Trophoblast cell (in vitro differentiated cells and primary cell): ENCODE results near the gene SLC66A1.

Source experiments
- DNase-seq, 2 donors: peaks; one replicate each; pipeline ENCODE4 v3.0.0-alpha.2; 2016
- H2AFZ ChIP-seq: 2 replicates; pipeline ENCODE4 v1.6.1; 2013; ENCODE audit warnings: low read length, moderate library complexity, mild to moderate bottlenecking; ENCODE audit not compliant: insufficient read depth, poor library complexity
- H2AK5ac ChIP-seq: 2 replicates; pipeline ENCODE4 v1.6.1; 2013; ENCODE audit warnings: mild to moderate bottlenecking, low read length
- H2BK120ac ChIP-seq: 2 replicates; pipeline ENCODE4 v1.6.1; 2013; ENCODE audit warnings: low read length, mild to moderate bottlenecking, moderate library complexity; ENCODE audit not compliant: insufficient read depth, poor library complexity
- H2BK12ac ChIP-seq: 2 replicates; pipeline ENCODE4 v1.6.1; 2013; ENCODE audit warnings: mild to moderate bottlenecking, low read length, moderate library complexity
- H2BK5ac ChIP-seq: 2 replicates; pipeline ENCODE4 v1.6.1; 2013; ENCODE audit warnings: low read length, low read depth, moderate library complexity, mild to moderate bottlenecking; ENCODE audit not compliant: poor library complexity
- H3K14ac ChIP-seq: 2 replicates; pipeline ENCODE4 v1.6.1; 2013; ENCODE audit warnings: mild to moderate bottlenecking, low read length
- H3K18ac ChIP-seq: 2 replicates; pipeline ENCODE4 v1.6.1; 2013; ENCODE audit warnings: mild to moderate bottlenecking, low read length
- H3K23ac ChIP-seq: 2 replicates; pipeline ENCODE4 v1.6.1; 2013; ENCODE audit warnings: low read length
- H3K27ac ChIP-seq: 2 replicates; pipeline ENCODE4 v1.5.1; 2013; ENCODE audit warnings: low read depth, mild to moderate bottlenecking, inconsistent platforms, low read length, moderate library complexity
- H3K27me3 ChIP-seq: 2 replicates; pipeline ENCODE4 v1.6.1; 2013; ENCODE audit warnings: inconsistent platforms, mild to moderate bottlenecking, low read length, moderate library complexity; ENCODE audit not compliant: insufficient read depth
- H3K36me3 ChIP-seq, 2 experiments: 1 replicate in 1 of 2; 2 replicates in 1 of 2; pipeline ENCODE4 v1.6.1; 2013; ENCODE audit warnings: low read length in 2 of 2, mild to moderate bottlenecking in 2 of 2, moderate library complexity in 1 of 2; ENCODE audit not compliant: insufficient read depth in 2 of 2, control insufficient read depth in 1 of 2
- H3K4ac ChIP-seq: 2 replicates; pipeline ENCODE4 v1.6.1; 2013; ENCODE audit warnings: low read depth, mild to moderate bottlenecking, low read length, moderate library complexity
- H3K4me1 ChIP-seq, 2 experiments: 1 replicate in 1 of 2; 2 replicates in 1 of 2; pipeline ENCODE4 v1.6.1; 2013; ENCODE audit warnings: low read length in 2 of 2, mild to moderate bottlenecking in 2 of 2, moderate library complexity in 1 of 2; ENCODE audit not compliant: insufficient read depth in 2 of 2, control insufficient read depth in 1 of 2
- H3K4me2 ChIP-seq: 2 replicates; pipeline ENCODE4 v1.6.1; 2013; ENCODE audit warnings: inconsistent platforms, mild to moderate bottlenecking, low read length, moderate library complexity
- H3K4me3 ChIP-seq: 2 replicates; pipeline ENCODE4 v1.5.1; 2013; ENCODE audit warnings: mild to moderate bottlenecking, low read depth, low read length, inconsistent platforms
- H3K79me1 ChIP-seq: one replicate; pipeline ENCODE4 v1.6.1; 2013; ENCODE audit warnings: low read length
- H3K79me2 ChIP-seq: 2 replicates; pipeline ENCODE4 v1.6.1; 2013; ENCODE audit warnings: low read length, mild to moderate bottlenecking; ENCODE audit not compliant: control insufficient read depth, insufficient read depth, poor library complexity
- H3K9ac ChIP-seq: 2 replicates; pipeline ENCODE4 v1.6.1; 2013; ENCODE audit warnings: mild to moderate bottlenecking, low read length
- H3K9me3 ChIP-seq: 2 replicates; pipeline ENCODE4 v1.6.1; 2013; ENCODE audit warnings: low read depth, mild to moderate bottlenecking, control low read depth, inconsistent platforms, low read length; ENCODE audit not compliant: insufficient read depth
- H4K12ac ChIP-seq: 2 replicates; pipeline ENCODE4 v1.6.1; 2013; ENCODE audit warnings: low read depth, mild to moderate bottlenecking, low read length, moderate library complexity
- H4K8ac ChIP-seq: 2 replicates; pipeline ENCODE4 v1.6.1; 2013; ENCODE audit warnings: low read depth, mild to moderate bottlenecking, low read length, moderate library complexity
- H4K91ac ChIP-seq: one replicate; pipeline ENCODE4 v1.6.1; 2013; ENCODE audit warnings: low read depth, mild to moderate bottlenecking, low read length, moderate library complexity
- WGBS: extraction: QIAGEN DNeasy Blood & Tissue Kit; methylation state at CpG from one replicate; pipeline ENCODE4 v1.1.7; 2013; ENCODE audit warnings: missing lambda C conversion rate; ENCODE audit not compliant: insufficient read length, insufficient coverage; ENCODE audit errors: extremely low coverage; 5-methylcytosine and 5-hydroxymethylcytosine counted together

The SLC66A1 gene

DNA sequence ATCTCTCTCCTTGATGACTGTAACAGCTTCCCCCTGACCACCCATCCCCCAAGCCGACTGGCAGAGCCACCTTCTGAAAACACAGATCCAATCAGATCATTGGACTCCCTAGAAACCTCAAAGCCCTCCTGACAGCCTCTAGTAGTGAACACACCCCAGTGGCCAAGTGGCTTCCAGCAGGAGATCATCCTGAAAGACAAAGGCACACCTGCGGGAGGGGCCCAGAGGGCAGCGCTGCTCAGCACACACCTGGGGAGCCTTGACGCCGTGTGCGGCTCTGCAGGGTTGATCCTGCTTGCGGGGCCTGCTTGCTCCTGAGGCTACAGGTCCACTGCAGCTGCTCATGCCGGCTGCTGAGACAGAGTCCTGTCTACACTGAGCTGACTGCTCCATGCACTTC lies 41.5 kb downstream of the SLC66A1 start:
- H2BK5ac ChIP-seq = no peak overlapping the region
- H2BK120ac ChIP-seq = no peak overlapping the region
- H4K12ac ChIP-seq = no peak overlapping the region
- H3K27me3 ChIP-seq = no peaks in the 10 kb centered on the region
- no peak overlapping the region for H2AK5ac ChIP-seq
- H3K4me1 ChIP-seq = no peaks in the 10 kb centered on the region
- peaks cover 65 to 77% of the 10 kb centered on the region in 2 experiments for H3K36me3 ChIP-seq
- no peaks in the 10 kb centered on the region for H3K9me3 ChIP-seq
- no peak overlapping the region for H2AFZ ChIP-seq
- WGBS = no CpG with 5 or more reads among the region's 8 CpGs
- H4K91ac ChIP-seq = no peak overlapping the region
- no peak overlapping the region for H3K14ac ChIP-seq
- DNase-seq = no peak
- H3K4ac ChIP-seq = no peak overlapping the region
- H3K79me1 ChIP-seq = no peaks in the 10 kb centered on the region
- no peak overlapping the region for H3K4me2 ChIP-seq
- no peaks in the 10 kb centered on the region for H3K79me2 ChIP-seq
- peak overlapping the region; percentile 40 for H3K4me3 ChIP-seq
- H3K18ac ChIP-seq = no peak overlapping the region
- H3K23ac ChIP-seq = no peak overlapping the region
- no peak overlapping the region for H2BK12ac ChIP-seq
- H3K27ac ChIP-seq = no peak overlapping the region
- H4K8ac ChIP-seq = no peak overlapping the region
- H3K9ac ChIP-seq = no peak overlapping the region

DNA sequence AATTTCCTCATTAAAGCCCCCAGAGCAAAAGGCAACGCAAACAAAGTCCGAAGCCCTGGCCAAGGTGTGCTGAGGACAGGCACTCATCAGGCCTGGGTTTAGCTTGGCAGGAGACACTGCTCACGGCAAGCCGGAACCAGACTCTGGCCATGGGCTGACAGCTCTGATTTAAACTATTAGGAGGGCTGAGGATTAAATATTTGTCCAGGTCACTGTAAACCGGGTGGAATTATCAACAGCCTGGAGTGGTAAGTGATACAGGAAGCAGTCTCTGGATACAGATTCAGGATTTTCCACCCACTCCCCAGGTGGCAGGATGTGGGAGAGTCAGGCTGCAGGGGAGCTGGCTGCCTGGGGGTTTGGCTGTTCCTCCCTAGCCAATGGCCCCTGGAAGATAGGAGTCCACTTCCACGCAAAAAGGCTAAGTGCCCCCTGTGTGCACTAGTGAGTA lies 42.4 kb downstream of the SLC66A1 start:
- Histone ChIP-seq H3K14ac (no peak overlapping the region), H3K4me1 (no peaks in the 10 kb centered on the region), H3K4me3 (no peak overlapping the region), H3K27me3 (no peaks in the 10 kb centered on the region), H3K79me2 (no peaks in the 10 kb centered on the region), H3K36me3 (peaks cover 61 to 71% of the 10 kb centered on the region in 2 experiments), H4K12ac (no peak overlapping the region), H3K9me3 (no peaks in the 10 kb centered on the region), H2BK12ac (no peak overlapping the region), H3K27ac (no peak overlapping the region), H4K8ac (no peak overlapping the region), H3K23ac (no peak overlapping the region), H2BK5ac (no peak overlapping the region), H3K18ac (no peak overlapping the region), H3K79me1 (no peaks in the 10 kb centered on the region), H3K4me2 (no peak overlapping the region), H4K91ac (no peak overlapping the region), H3K9ac (no peak overlapping the region), H2AFZ (no peak overlapping the region), H3K4ac (no peak overlapping the region), H2AK5ac (no peak overlapping the region), H2BK120ac (no peak overlapping the region)
- DNase-seq = no peak
- no CpG with 5 or more reads among the region's 6 CpGs for WGBS

DNA sequence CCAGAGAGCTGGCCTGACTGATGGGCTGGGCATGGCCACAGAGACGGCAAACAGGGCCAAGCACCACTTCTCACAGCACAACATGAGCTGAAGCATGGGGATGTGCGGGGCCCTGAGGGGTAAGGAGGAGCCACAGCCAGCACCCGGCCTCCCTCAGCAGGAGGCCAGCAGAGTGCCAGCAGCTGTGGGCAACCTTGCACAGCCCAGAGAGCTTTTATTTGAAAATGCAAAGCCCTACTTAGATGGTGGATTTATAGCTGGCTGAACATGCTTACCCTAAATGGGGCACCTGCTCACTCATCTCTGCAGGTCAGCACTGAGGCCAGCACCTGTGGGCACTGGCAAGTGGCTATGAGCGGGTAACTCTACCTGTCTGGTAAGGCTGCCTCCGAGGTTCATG lies 44.1 kb downstream of the SLC66A1 start:
- no peak overlapping the region for H2AFZ ChIP-seq
- H2BK5ac ChIP-seq = no peak overlapping the region
- no peak overlapping the region for H3K4me3 ChIP-seq
- peaks cover 0 to under 1% of the 10 kb centered on the region in 2 experiments for H3K4me1 ChIP-seq
- H3K79me1 ChIP-seq = no peaks in the 10 kb centered on the region
- DNase-seq = no peak
- H4K12ac ChIP-seq = no peak overlapping the region
- peaks cover 3% of the 10 kb centered on the region for H3K79me2 ChIP-seq
- no peak overlapping the region for H2BK12ac ChIP-seq
- no peak overlapping the region for H3K14ac ChIP-seq
- H3K9ac ChIP-seq = no peak overlapping the region
- H3K27ac ChIP-seq = no peak overlapping the region
- no peak overlapping the region for H2AK5ac ChIP-seq
- H3K4ac ChIP-seq = no peak overlapping the region
- no peak overlapping the region for H3K23ac ChIP-seq
- WGBS = no CpG with 5 or more reads among the region's 5 CpGs
- no peak overlapping the region for H4K91ac ChIP-seq
- no peak overlapping the region for H2BK120ac ChIP-seq
- H3K9me3 ChIP-seq = no peaks in the 10 kb centered on the region
- peaks cover 58 to 65% of the 10 kb centered on the region in 2 experiments for H3K36me3 ChIP-seq
- no peak overlapping the region for H3K18ac ChIP-seq
- no peak overlapping the region for H3K4me2 ChIP-seq
- no peaks in the 10 kb centered on the region for H3K27me3 ChIP-seq
- no peak overlapping the region for H4K8ac ChIP-seq

DNA sequence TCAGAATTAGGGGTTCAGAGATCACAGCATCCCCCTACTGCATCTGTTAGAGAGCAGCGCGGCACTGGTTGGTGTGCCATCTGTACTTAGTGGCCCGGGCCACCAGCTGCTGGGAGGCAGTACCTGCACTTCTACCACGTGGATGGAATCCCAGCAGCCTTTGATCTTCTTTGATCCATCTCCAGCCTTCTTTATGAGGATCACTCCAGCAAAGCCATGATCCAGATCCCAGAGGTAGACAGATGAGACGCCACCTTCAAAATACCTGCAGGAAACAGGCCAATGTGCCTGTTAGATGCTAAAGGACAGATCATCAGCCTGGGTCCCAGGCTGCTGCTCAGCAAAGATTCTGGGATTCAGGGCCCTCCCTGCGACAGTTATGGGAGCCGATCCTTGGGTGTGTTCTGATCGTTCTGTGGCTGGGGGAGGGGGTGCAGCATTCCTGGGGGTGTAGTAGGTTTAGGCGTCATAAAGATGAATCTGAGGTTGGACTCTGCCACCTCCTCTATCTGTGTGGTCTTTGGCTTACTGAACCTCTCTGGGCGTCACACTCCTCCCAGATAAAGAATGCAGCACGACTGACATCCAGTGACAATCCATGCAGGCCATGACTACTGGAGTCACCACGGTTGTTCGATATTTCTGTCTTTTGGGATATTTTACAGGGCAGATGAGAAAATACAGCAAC lies 45.3 kb downstream of the SLC66A1 start:
- Histone ChIP-seq H3K4ac (no peak overlapping the region), H3K23ac (no peak overlapping the region), H3K14ac (no peak overlapping the region), H3K79me2 (peaks cover 3% of the 10 kb centered on the region), H2BK5ac (no peak overlapping the region), H3K4me3 (no peak overlapping the region), H3K4me2 (no peak overlapping the region), H3K36me3 (peaks cover 50 to 55% of the 10 kb centered on the region in 2 experiments), H3K18ac (no peak overlapping the region), H4K8ac (no peak overlapping the region), H4K91ac (no peak overlapping the region), H2AFZ (no peak overlapping the region), H2BK120ac (no peak overlapping the region), H3K27me3 (no peaks in the 10 kb centered on the region), H3K9me3 (no peaks in the 10 kb centered on the region), H3K79me1 (no peaks in the 10 kb centered on the region), H3K4me1 (peaks cover 2 to 3% of the 10 kb centered on the region in 2 experiments), H2BK12ac (no peak overlapping the region), H4K12ac (no peak overlapping the region), H3K27ac (no peak overlapping the region), H3K9ac (no peak overlapping the region), H2AK5ac (no peak overlapping the region)
- no CpG with 5 or more reads among the region's 13 CpGs for WGBS
- DNase-seq = no peak
